Activated CD4-positive, alpha-beta T cell treated with anti-CD3 and anti-CD28 coated beads, Interleukin-10, Interleukin-2, amounts not matched to agents 100 ng/mL and 50 ng/mL, durations not matched to agents 16 hours and 8 hours (primary cell): ENCODE data around the gene KIF12.
"Not testable (repeated sequence)": the region's sequence is repeated elsewhere in the genome, so short reads cannot be mapped to it uniquely, and the experiment has no call there.

Source experiments
- DNase-seq: peaks from one replicate; pipeline ENCODE4 v3.0.0-alpha.2; 2020

Gene KIF12

DNA sequence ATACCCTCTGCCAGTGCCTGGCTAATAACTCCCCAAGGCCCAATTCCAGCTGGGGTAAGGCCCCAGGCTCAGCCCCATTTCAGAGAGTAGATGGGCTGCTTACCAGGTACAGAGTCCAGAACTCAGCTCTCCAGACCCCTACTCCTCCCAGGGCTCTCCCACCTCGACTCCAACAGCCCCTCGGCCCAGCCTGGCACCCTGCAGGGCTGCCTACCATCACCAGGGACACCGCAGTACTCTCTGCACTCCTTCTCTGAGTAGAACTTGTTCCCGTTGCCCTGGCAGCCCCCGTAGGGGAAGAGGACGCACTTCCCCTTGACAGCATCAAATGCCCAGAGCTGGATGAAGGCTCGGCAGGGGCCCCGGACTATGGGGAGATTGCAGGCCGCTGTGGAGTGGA is 38.4 kb downstream of the KIF12 start:
- DNase-seq = no peak

DNA sequence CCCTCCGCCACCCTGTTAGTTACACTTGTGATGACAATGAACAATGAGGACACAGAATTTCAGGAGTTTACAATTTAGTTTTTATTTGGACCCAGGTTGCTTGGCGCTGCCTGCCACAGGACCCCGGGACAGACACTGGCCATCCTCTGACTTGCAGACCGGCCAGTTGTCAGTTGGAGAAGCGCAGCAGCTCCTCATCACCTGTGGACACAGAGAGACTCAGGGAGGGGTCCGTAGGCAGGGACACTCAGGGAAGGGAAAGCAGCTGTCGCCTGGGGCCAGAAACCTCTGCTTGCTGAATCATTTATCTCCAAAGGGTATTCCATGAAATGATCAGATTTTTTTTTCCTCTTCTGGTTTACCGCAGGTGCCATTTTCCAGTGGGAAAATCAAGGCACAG is 39.0 kb downstream of the KIF12 start:
- no peak for DNase-seq

DNA sequence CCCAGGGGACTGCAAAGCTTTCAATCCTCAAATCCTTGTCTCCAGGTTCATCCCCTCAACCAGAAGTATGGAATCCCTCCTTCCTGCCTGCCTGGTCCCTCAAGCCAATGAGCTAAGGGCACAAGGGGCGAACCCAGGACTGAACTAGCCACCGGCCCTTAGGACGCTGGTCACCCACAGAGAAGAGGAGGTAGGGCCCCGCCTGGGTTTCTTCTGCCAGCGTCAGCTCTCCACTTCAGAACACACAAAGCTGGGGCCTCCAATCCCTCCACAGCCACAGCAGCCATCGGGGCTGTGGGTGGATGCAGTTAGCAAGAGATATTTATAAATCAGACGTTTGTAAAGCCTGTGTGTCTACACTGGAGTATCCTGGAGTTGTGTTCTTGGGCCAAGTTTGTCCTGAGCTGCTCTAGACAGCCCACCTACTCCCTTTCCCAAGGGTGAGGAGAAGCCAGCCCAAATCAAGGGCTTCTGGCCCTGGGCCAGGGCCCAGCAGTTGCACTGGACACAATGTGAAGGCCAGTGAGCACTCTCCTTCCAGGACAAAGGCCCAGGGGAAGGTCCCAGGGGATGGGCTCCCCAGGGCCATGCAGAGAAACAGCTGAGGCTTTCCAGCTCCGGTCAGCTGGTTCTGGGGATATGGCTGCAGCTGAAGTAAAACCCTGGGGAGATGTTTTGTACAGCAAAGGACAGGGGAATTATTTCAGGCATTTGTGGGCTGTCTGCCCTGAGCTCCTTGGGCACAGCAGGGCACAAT is 39.9 kb downstream of the KIF12 start:
- DNase-seq = no peak

DNA sequence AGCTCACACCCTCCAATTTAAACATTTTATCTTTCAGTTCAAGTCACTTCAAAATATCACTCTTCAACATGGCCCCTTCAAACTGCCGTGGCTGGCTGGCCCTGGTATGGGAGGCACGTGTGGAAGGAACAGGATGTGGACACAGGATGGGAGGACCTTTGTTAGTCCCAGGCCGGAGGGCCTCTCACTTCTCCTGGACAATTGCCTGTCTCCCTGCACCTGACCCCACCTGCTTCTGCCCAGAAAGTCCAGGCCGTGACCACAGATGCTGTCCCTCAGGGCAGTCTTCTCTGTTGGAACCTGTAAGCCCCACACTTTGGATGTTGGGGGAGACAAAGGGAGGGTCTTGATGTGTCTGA is 40.4 kb downstream of the KIF12 start:
- no peak for DNase-seq

DNA sequence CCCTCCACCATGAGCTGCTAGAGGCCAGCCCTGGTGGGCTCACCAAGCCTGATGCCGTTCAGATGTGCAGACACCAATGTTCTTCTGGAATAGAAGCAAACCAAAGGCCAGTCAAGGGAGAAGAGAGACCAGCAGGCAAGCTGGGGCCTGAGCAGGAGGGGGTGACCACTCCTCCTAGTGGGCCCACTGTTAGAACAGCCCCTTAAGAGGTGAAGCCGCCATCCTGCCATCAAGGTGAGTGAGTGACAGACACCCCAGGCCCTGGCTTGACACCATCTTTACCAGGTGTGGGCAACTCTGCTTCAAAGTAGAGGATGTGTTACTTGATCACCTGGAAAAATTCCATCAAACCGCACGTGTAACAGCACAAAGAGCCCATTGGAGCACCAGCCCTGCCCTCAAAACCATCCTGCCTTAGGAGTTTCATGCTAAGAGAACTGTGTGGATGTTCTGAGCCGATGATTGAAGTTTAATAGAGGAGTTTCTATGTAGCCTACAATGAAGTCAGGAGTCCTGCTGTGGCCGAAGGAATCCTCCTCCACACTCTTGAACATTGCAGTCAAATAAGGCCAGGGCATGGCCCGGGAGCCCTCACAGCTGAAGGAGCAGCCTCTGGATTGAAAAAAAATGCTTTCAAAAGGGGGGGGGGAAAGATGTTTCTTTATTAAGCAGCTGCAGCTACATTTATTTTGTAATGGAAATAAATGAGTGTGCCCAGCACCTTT is 41.8 kb downstream of the KIF12 start:
- DNase-seq = no peak

DNA sequence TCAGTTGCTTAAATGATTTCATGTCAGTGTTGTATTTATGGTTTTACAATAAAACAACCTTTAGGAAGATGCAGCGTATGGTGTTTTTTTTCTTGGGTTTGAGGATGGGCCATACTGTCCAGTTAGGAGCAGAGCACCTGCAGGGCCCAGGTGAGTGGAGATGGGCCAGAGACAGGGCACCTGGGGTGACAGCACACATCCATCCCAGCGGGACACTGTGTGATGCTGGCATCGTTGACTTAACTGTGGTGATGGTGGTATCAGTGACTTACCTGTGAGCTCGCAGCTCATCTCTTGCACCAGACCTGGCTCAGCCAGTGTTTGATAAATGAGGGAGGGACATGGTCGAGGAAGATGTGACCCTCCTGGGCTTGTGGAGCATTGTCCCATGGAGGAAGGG is 42.6 kb downstream of the KIF12 start:
- no peak for DNase-seq

DNA sequence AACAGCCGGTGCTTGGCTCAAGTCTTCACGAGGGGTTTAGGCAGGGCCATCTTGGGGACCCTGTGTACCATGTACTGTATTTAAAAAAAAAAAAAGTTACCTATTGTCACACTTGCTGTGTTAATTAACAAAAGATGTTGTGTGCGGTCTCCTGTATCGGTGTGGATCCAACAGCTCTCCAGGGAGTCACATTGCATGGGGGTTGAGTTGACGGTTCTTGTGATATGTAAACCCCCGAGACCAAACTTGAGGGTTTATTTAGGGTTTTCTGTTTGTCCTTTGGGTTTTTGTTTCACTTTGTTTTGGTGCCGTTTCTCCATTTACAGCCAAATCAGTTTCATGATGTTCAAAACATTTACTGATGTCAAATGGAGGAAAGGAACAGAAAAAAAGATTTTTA is 43.2 kb downstream of the KIF12 start:
- no peak for DNase-seq

DNA sequence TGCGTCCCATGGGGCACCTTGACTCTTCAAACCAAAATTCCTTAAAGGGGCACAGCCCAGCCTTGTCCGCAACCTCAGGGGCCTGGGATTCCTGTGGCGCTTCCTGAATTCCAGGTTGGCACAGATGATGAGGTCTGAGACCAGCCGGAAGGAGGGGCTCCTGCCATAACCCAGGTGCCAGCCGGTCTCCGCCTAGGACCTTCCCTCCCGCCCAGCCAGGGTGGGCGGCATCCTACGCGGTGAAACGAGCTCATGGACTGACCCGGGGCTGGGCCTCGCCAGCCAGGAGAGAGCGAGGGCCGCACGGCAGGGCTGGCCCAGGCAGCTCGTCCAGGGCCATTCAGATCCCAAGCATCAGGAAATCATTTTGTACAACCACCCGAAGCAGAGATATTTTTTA is 44.0 kb downstream of the KIF12 start:
- DNase-seq = no peak

DNA sequence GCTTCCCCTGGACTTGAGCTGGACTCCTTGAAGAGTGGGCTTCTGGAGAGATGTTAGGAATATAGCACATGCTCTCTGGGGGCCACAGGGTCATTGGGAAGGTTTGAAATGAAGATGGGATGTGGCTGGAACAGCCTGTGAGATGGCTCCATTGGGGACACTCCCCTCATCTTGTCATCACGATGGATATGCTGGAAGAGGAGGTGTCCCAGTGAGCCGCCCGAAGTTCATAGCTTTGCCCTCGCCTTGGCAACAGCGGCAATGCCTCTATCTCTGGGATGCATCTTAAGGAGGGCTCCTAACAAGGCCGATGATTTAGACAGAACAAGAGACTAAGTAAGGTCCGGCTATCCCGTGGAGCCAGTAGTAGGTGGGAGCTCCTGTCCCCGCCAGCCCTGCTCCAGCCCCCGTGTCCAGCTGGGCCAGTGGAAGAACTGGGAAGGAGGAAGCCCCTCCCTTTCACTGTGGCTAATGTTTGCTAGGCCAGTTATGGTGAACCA is 44.9 kb downstream of the KIF12 start:
- DNase-seq = no peak

DNA sequence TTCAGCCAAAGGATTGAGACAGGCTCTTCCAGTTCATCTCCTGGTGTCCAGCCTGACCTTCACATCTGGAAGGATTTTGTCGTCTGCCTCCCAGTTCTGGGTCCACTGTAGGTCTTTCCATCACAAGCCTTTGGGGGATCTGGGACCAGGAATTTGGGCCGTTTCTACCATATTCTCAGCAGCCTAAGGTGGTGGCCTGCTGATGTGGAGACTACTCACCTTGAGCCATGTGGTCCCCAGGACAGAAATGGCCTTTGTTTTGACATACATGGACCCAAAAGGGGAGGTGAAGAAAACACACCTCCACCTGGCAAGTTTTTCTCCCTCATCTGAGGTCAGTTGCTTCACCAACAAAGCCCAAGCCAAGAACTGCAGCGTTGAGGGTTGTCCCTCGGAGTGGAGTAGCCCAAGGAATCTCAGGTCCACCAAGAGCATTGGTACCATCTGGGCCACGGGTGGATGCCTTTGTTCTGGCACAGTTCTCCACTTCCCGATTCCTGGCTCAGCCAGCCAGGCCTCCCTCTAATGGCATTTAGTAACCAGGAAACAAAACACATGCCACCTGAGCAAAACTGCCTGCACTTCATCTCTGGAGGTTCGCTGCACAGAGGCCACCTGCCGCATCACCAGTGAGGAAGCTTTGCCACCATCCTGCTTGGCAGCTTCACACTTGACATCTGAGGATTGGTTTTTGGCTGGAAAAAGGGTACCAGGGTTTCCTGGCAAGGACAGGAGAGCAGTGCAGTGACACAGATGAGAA is 45.7 kb downstream of the KIF12 start:
- DNase-seq = no peak

DNA sequence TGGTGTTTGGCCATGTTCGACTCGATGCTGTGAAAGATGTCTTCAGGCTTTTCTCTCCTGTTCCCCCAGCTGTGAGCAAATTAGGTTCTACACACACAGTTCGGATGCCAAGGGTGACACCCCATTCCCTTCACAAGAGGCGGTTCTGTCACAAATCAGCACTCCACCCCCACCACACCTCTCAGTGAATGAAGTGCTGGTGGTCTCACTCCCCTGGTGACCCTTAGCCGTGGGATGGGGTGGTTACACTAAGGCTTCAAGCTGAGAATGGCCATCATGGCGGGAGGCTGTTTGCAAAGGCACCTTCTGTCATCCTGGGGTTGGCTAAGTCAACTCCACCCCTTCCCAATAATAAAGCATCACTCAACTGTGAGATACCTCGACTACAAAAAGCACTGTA is 47.4 kb downstream of the KIF12 start:
- no peak for DNase-seq

DNA sequence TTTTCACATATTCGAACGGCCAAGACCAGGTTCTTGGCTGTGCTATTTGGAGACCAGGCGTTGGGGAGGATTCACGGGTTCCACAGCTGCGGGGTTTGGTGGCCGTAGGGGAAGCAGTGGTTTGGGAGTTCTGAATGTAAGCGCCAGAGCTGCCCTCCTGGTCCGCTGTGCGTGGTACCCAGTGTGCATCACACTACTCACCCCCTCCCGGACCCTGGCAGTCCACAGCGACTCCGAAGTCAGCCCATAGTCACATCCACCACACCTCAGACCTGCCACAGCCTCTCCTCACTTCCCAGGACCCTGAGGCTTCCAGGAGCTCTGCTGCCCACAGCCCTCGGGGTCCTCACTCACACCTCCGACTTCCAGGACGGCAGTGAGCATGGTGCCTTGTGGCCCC is 47.8 kb downstream of the KIF12 start:
- DNase-seq = no peak

DNA sequence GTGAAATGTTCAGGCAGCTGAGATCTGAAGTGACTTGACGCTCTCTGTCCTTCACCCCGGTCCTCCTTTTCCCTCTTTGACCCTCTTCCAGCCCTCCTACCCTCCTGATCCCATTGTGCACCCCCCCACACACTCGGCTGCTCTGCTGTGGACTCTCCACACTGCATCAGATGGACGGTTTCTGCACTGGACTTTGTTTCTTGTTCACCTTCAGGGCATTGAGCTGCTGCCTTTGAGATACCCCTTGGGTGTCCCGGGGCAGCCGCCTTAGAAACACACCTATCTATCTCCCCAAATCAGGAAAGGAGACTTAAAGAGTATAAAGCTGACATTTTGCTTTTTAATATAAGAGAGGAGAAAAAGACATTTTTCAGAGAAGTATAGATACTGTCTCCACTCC is 48.4 kb downstream of the KIF12 start:
- DNase-seq = no peak

DNA sequence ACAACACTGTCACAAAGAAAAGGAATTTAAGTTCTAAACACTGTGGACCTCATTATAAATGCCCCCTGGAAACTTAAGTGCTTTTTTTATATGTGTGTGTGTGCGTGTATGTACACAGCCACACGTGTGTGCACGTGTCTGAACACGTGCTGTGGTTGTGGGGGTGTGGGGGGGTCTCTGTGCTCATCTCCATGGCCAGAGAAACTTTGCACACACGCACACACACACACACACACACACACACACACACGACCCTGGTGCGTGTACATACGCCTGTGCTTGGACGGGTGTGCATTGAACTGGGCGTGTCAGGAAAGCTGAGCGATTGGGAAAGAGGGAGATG is 48.9 kb downstream of the KIF12 start:
- no peak for DNase-seq

DNA sequence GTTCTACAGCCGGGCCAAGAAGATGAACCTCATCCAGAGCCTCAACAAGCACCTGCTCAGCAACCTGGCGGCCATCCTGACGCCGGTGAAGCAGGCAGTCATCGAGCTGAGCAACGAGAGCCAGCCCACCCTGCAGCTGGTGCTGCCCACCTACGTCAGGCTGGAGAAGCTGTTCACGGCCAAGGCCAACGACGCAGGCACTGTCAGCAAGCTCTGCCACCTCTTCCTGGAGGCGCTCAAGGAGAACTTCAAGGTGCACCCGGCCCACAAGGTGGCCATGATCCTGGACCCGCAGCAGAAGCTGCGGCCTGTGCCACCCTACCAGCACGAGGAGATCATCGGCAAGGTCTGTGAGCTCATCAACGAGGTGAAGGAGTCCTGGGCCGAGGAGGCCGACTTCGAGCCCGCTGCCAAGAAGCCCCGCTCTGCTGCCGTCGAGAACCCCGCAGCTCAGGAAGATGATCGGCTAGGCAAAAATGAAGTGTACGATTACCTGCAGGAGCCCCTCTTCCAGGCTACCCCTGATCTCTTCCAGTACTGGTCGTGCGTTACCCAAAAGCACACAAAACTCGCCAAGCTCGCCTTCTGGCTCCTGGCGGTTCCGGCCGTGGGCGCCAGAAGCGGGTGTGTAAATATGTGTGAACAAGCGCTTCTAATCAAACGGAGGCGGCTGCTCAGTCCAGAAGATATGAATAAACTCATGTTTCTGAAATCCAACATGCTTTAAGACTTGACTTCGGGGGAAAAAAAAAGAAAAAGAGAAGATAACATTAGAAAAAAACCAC is 49.5 kb downstream of the KIF12 start:
- no peak for DNase-seq

DNA sequence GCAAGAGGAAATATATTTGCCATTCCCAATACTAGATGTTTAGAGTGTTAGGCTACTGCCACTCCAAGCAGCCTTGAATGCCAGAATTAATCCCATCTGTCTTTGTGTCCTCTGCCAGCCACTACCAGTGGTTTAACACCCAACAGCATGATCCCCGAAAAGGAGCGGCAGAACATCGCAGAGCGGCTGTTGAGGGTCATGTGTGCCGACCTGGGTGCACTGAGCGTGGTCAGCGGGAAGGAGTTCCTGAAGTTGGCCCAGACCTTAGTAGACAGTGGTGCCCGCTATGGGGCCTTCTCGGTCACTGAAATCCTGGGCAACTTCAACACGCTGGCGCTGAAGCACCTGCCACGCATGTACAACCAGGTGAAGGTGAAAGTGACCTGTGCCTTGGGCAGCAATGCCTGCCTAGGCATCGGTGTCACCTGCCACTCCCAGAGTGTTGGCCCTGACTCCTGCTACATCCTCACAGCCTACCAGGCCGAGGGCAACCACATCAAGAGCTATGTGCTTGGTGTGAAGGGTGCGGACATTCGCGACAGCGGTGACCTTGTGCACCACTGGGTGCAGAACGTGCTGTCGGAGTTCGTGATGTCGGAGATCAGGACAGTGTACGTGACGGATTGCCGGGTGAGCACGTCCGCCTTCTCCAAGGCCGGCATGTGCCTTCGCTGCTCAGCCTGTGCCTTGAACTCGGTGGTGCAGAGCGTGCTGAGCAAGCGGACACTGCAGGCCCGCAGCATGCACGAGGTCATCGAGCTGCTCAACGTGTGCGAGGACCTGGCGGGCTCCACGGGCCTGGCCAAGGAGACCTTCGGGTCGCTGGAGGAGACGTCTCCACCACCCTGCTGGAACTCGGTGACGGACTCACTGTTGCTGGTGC is 50.3 kb downstream of the KIF12 start:
- DNase-seq = no peak

DNA sequence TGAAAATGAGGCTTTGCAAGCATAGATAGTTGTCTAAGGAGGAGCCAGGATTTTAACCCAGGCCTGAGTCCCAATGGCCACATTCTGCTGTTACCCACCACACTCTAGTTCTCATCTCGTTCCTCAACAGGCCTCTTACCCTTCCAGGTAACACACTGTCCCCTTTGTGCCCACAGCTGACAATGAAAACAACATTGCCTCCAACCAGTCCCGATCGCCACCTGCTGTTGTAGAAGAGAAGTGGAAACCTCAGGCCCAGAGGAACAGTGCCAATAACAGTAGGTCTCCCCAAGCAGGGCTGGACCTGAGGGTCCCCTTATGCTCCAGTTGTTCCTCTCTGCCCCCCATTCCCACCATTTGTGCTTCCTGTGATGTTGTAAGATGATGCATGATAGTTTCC is 51.4 kb downstream of the KIF12 start:
- no peak for DNase-seq

DNA sequence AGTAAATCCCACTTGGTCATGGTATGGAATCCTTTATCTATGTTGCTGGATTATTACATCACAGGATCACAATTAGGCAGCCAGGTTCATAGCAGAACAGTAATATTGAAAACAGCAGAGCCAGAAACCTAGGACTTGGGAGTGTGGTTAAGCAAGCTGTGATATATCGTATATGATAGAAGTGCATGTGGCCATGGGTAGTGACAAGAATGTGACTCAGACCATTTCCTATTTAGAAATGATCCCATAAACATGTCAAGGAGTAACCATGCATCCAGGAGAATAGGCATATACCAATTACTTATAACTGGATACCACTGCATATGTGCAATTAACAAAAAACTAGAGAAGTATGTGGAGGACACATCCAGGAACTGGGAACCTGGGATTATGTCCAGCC is 52.2 kb downstream of the KIF12 start:
- DNase-seq = no peak

DNA sequence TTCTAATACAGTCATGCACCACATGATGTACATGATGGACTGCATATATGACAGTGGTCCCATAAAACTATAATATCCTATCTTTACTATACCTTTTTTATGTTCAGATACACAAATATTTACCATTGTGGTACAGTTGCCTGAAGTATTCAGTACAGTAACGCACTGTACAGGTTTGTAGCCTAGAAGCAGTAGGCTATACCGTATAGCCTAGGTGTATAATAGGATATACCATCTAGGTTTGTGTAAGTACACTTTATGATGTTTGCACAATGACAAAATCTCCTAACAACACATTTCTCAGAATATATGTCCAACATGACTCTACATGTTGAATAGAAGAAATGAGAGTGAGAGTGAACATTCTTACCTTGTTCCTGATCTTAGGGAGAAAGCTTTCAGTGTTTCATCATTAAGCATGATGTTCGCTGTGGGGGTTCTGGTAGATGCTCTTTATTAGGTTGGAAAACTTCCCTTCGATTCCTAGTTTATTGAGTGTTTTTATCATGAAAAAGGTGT is 52.8 kb downstream of the KIF12 start:
- no peak for DNase-seq

DNA sequence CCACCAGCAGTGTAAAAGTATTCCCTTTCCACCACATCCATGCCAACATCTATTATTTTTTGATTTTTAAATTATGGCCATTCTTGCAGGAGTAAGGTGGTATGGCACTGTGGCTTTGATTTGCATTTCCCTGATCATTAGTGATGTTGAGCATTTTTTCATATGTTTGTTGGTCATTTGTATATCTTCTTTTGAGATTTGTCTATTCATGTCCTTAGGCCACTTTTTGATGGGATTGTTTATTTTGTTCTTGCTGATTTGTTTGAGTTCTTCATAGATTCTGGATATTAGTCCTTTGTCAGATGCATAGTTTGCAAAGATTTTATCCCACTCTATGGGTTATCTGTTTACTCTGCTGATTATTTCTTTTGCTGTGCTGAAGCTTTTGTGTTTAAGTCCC is 55.4 kb downstream of the KIF12 start:
- not testable (repeated sequence) for DNase-seq
